ENCODE measurements around the gene TRAPPC12. TPM values are rescaled to one million over a fixed set of nuclear protein-coding genes. Genes with fewer than 3 reads are reported as not detected.

Gene TRAPPC12
- total RNA-seq, 1 experiment from 2014 or later = 86.2 TPM

GRCh38 chr2:3520591-3520990 is 141.1 kb downstream of the TRAPPC12 start:
- H3K27ac ChIP-seq (ENCODE audit: low read length) = no peak overlapping the region
- no peaks in the 10 kb centered on the region for H3K27me3 ChIP-seq (ENCODE audit: low read length)
- H3K4me3 ChIP-seq (ENCODE audit: low read length) = no peak overlapping the region
- no peaks in the 10 kb centered on the region for H3F3A ChIP-seq (ENCODE audit: low read length, unreplicated experiment)
- peaks cover 11% of the 10 kb centered on the region; the same call in 1 of the 2 replicates for H3K36me3 ChIP-seq (ENCODE audit: low read depth, low read length)
- H3K4me2 ChIP-seq (ENCODE audit: low read length) = peak overlapping the region; percentile 91
- BruUV-seq (replicated peaks) = no TSS peak
- no peaks in the 10 kb centered on the region for H4K20me1 ChIP-seq (ENCODE audit: low read length)
- peaks cover 40% of the 10 kb centered on the region for H3K4me1 ChIP-seq (ENCODE audit: insufficient read depth, low read length)
- ChIA-PET POLR2A (ENCODE audit: unreplicated experiment) (no interaction called here), CTCF (no interaction called here)
- H2AFZ ChIP-seq (ENCODE audit: low read length) = no peak overlapping the region
- no peaks in the 10 kb centered on the region for H3K9me3 ChIP-seq (ENCODE audit: low read length)
- intact Hi-C loops (cut with micrococcal nuclease) = no loop called here
- DNase-seq (no peak), ATAC-seq (no peak)
- H3K9me2 ChIP-seq (replicated peaks; ENCODE audit: low read length) = no peaks in the 10 kb centered on the region
- H3K9ac ChIP-seq (ENCODE audit: low read length) = no peak overlapping the region
- TF ChIP-seq CTCF (conservative IDR thresholded peaks at IDR 0.05; ENCODE audit: low read depth, low read length) = no peak
- no peak for TF ChIP-seq EZH2phosphoT487 (IDR thresholded peaks at IDR 0.05; ENCODE audit: borderline replicate concordance, low read length)
- TF ChIP-seq EZH2 (IDR thresholded peaks at IDR 0.05; ENCODE audit: low read length, unreplicated experiment) = no peak
- peaks cover 37% of the 10 kb centered on the region for H3K79me2 ChIP-seq (ENCODE audit: low read length)

GRCh38 chr2:3522961-3523421 is 143.5 kb downstream of the TRAPPC12 start:
- Histone ChIP-seq H3F3A (ENCODE audit: low read length, unreplicated experiment) (no peaks in the 10 kb centered on the region), H3K79me2 (ENCODE audit: low read length) (peaks cover 15% of the 10 kb centered on the region), H3K4me1 (ENCODE audit: insufficient read depth, low read length) (peaks cover 29% of the 10 kb centered on the region), H3K27ac (ENCODE audit: low read length) (peak overlapping the region; percentile 50; the same call in 1 of the 2 replicates), H3K9me3 (ENCODE audit: low read length) (no peaks in the 10 kb centered on the region), H3K9ac (ENCODE audit: low read length) (no peak overlapping the region), H2AFZ (ENCODE audit: low read length) (peak overlapping the region; percentile 64), H3K27me3 (ENCODE audit: low read length) (no peaks in the 10 kb centered on the region), H4K20me1 (ENCODE audit: low read length) (no peaks in the 10 kb centered on the region), H3K4me2 (ENCODE audit: low read length) (peak overlapping the region; percentile 74), H3K4me3 (ENCODE audit: low read length) (peak overlapping the region; percentile 38; the same call in 1 of the 2 replicates), H3K36me3 (ENCODE audit: low read depth, low read length) (no peaks in the 10 kb centered on the region), H3K9me2 (replicated peaks; ENCODE audit: low read length) (no peaks in the 10 kb centered on the region)
- DNase-seq (no peak), ATAC-seq (no peak)
- intact Hi-C loops (cut with micrococcal nuclease) = no loop called here
- BruUV-seq (replicated peaks) = no TSS peak
- ChIA-PET POLR2A (ENCODE audit: unreplicated experiment) (no interaction called here), CTCF (no interaction called here)
- TF ChIP-seq EZH2phosphoT487 (IDR thresholded peaks at IDR 0.05; ENCODE audit: borderline replicate concordance, low read length) = no peak
- TF ChIP-seq EZH2 (IDR thresholded peaks at IDR 0.05; ENCODE audit: low read length, unreplicated experiment) = no peak
- no peak for TF ChIP-seq CTCF (conservative IDR thresholded peaks at IDR 0.05; ENCODE audit: low read depth, low read length)

GRCh38 chr2:3523551-3524041 is 144.1 kb downstream of the TRAPPC12 start:
- H3K4me1 ChIP-seq (ENCODE audit: insufficient read depth, low read length) = peaks cover 27% of the 10 kb centered on the region
- no peaks in the 10 kb centered on the region for H3K9me3 ChIP-seq (ENCODE audit: low read length)
- peak overlapping the region; percentile 64 for H2AFZ ChIP-seq (ENCODE audit: low read length)
- H3K36me3 ChIP-seq (ENCODE audit: low read depth, low read length) = no peaks in the 10 kb centered on the region
- no TSS peak for BruUV-seq (replicated peaks)
- CTCF ChIA-PET = interaction anchor here (1.4 kb wide), 1 partner anchor 12 kb away, joined by 4 read pairs; no protein-coding TSS in a partner anchor
- peak overlapping the region; percentile 74 for H3K4me2 ChIP-seq (ENCODE audit: low read length)
- intact Hi-C loops (cut with micrococcal nuclease) = no loop called here
- no peaks in the 10 kb centered on the region for H3F3A ChIP-seq (ENCODE audit: low read length, unreplicated experiment)
- peak overlapping the region; percentile 50 for H3K27ac ChIP-seq (ENCODE audit: low read length)
- POLR2A ChIA-PET (ENCODE audit: unreplicated experiment) = interaction anchor here (0.5 to 0.6 kb wide), 4 partner anchors 34 to 1034 kb away, joined by 3 to 15 read pairs (median 3); partner anchors contain the start of gene RNASEH1
- H3K9me2 ChIP-seq (replicated peaks; ENCODE audit: low read length) = no peaks in the 10 kb centered on the region
- peak; percentile 75 for DNase-seq
- no peaks in the 10 kb centered on the region for H4K20me1 ChIP-seq (ENCODE audit: low read length)
- H3K4me3 ChIP-seq (ENCODE audit: low read length) = peak overlapping the region; percentile 38
- H3K79me2 ChIP-seq (ENCODE audit: low read length) = peaks cover 9% of the 10 kb centered on the region
- H3K9ac ChIP-seq (ENCODE audit: low read length) = no peak overlapping the region
- peak; percentile 38 for ATAC-seq
- TF ChIP-seq EZH2phosphoT487 (IDR thresholded peaks at IDR 0.05; ENCODE audit: borderline replicate concordance, low read length) (no peak), CTCF (conservative IDR thresholded peaks at IDR 0.05; ENCODE audit: low read depth, low read length) (no peak), EZH2 (IDR thresholded peaks at IDR 0.05; ENCODE audit: low read length, unreplicated experiment) (no peak)
- no peaks in the 10 kb centered on the region for H3K27me3 ChIP-seq (ENCODE audit: low read length)

Data from PC-3 (cell line).